Breast epithelium (tissue), 3 donors: Measurements from ENCODE around the gene LRIF1.

Source experiments
- POLR2A ChIP-seq: fragments of 450-650 bp; IDR thresholded peaks from one replicate; pipeline ENCODE4 v1.6.1; 2016; ENCODE audit warnings: antibody characterized with exemption, mild to moderate bottlenecking, moderate library complexity
- POLR2AphosphoS5 ChIP-seq, 3 donors: sonication (generic); formaldehyde crosslinking; IDR thresholded peaks; one replicate each; pipeline ENCODE4 v1.6.1; 2017; ENCODE audit warnings: antibody characterized with exemption in 3 of 3
- TF ChIP-seq, protein P1 (sequence below), 3 donors: fragments of 450-650 bp; IDR thresholded peaks; one replicate each; pipeline ENCODE4 v1.5.1; 2016 to 2017; ENCODE audit warnings: antibody characterized with exemption in 3 of 3, mild to moderate bottlenecking in 3 of 3, moderate library complexity in 3 of 3

- TF ChIP-seq, protein P1, sequence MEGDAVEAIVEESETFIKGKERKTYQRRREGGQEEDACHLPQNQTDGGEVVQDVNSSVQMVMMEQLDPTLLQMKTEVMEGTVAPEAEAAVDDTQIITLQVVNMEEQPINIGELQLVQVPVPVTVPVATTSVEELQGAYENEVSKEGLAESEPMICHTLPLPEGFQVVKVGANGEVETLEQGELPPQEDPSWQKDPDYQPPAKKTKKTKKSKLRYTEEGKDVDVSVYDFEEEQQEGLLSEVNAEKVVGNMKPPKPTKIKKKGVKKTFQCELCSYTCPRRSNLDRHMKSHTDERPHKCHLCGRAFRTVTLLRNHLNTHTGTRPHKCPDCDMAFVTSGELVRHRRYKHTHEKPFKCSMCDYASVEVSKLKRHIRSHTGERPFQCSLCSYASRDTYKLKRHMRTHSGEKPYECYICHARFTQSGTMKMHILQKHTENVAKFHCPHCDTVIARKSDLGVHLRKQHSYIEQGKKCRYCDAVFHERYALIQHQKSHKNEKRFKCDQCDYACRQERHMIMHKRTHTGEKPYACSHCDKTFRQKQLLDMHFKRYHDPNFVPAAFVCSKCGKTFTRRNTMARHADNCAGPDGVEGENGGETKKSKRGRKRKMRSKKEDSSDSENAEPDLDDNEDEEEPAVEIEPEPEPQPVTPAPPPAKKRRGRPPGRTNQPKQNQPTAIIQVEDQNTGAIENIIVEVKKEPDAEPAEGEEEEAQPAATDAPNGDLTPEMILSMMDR (IDR thresholded peaks at IDR 0.05) = no peak
- no peak for TF ChIP-seq POLR2AphosphoS5 (IDR thresholded peaks at IDR 0.05)
- no peak for TF ChIP-seq POLR2A
These were observed 12.4 kb upstream of the LRIF1 start for GRCh38 chr1:110976089-110976488.
